Stimulated activated CD8-positive, alpha-beta memory T cell treated with anti-CD3 and anti-CD28 coated beads, Interleukin-2, amount 100 ng/mL, for 1 hour (primary cell): ENCODE results near the gene DENND4A.

Experiments used
- DNase-seq, 2 donors: peaks; one replicate each; pipeline ENCODE4 v3.0.0-alpha.2; 2020; ENCODE audit warnings: low read depth in 2 of 2

Gene DENND4A

GRCh38 chr15:65792138-65792987 is at the start of gene DENND4A:
DENND4A (minus strand) TSS chr15:65792293; CDS start chr15:65756450, 35,843 bp downstream.
- peak; percentile 98 to 99 for DNase-seq

GRCh38 chr15:65841121-65841930 is 49.2 kb upstream of the DENND4A start:
- no peak for DNase-seq

- no peak for DNase-seq
These were observed 47.9 kb upstream of the DENND4A start for GRCh38 chr15:65839985-65840384.

- no peak for DNase-seq
These were observed 47.3 kb upstream of the DENND4A start for GRCh38 chr15:65839354-65839901.

- no peak for DNase-seq
These were observed 45.5 kb upstream of the DENND4A start for GRCh38 chr15:65837301-65838294.

- DNase-seq = no peak
These were observed 44.6 kb upstream of the DENND4A start for GRCh38 chr15:65836665-65837064.

GRCh38 chr15:65835447-65835846 is 43.4 kb upstream of the DENND4A start:
- no peak for DNase-seq

- DNase-seq = no peak
These were observed 42.6 kb upstream of the DENND4A start for GRCh38 chr15:65834603-65835282.

GRCh38 chr15:65833501-65834205 is 41.6 kb upstream of the DENND4A start:
- DNase-seq = no peak

GRCh38 chr15:65832549-65833364 is 40.7 kb upstream of the DENND4A start:
- DNase-seq = peak; percentile 21 to 22

- no peak for DNase-seq
These were observed 37.2 kb upstream of the DENND4A start for GRCh38 chr15:65829130-65829764.

GRCh38 chr15:65828585-65828984 is 36.5 kb upstream of the DENND4A start:
- no peak for DNase-seq

GRCh38 chr15:65827065-65827464 is 35.0 kb upstream of the DENND4A start:
- no peak for DNase-seq

GRCh38 chr15:65824941-65825544 is 33.0 kb upstream of the DENND4A start:
- DNase-seq = no peak

- no peak for DNase-seq
These were observed 32.1 kb upstream of the DENND4A start for GRCh38 chr15:65824031-65824743.

GRCh38 chr15:65822316-65822715 is 30.2 kb upstream of the DENND4A start:
- no peak for DNase-seq

GRCh38 chr15:65821070-65821469 is 29.0 kb upstream of the DENND4A start:
- no peak for DNase-seq

GRCh38 chr15:65819563-65819960 is 27.5 kb upstream of the DENND4A start:
- DNase-seq = no peak
